H1 (cell line): ENCODE data around the gene ABCA1. TPM values are rescaled to one million over a fixed set of nuclear protein-coding genes. Genes with fewer than 3 reads are reported as not detected.

Source experiments
- HDAC2 ChIP-seq, 2 experiments: fragments of 300-600 bp in 1 of 2; sonication (generic) in 1 of 2; IDR thresholded peaks; 2 replicates each; pipeline ENCODE4 v1.6.1; 2011 to 2012; ENCODE audit warnings: low read depth in 2 of 2, low read length in 2 of 2, mild to moderate bottlenecking in 2 of 2, moderate library complexity in 2 of 2, borderline replicate concordance in 1 of 2, inconsistent platforms in 1 of 2
- JUND ChIP-seq: IDR thresholded peaks from 2 replicates; pipeline ENCODE4 v1.6.1; 2011; ENCODE audit warnings: mild to moderate bottlenecking, improper control_type of control experiment, low read length
- MAX ChIP-seq: IDR thresholded peaks from 2 replicates; pipeline ENCODE4 v1.6.1; 2012; ENCODE audit warnings: inconsistent platforms
- POLR2AphosphoS5 ChIP-seq: IDR thresholded peaks from 2 replicates; pipeline ENCODE4 v1.6.1; 2011; ENCODE audit warnings: low read depth, low read length
- SP2 ChIP-seq: IDR thresholded peaks from 2 replicates; pipeline ENCODE4 v1.6.1; 2012; ENCODE audit warnings: mild to moderate bottlenecking, low read length, inconsistent platforms
- TAF7 ChIP-seq: optimal IDR thresholded peaks from 2 replicates; pipeline ENCODE3; 2011; ENCODE audit warnings: low read depth, mild to moderate bottlenecking, inconsistent platforms, low read length, moderate library complexity, borderline replicate concordance
- YY1 ChIP-seq: IDR thresholded peaks from 2 replicates; pipeline ENCODE4 v1.6.1; 2011; ENCODE audit warnings: low read depth, mild to moderate bottlenecking, low read length
- polyA plus RNA-seq, 7 experiments: library from polyadenylated mRNA; depleted of rRNA in 3 of 7; stranded (reverse) in 5 of 7; unstranded in 2 of 7; fragments of >200 nt in 5 of 7; fragments of 200-250 nt in 2 of 7; gene quantifications; 1 replicate in 5 of 7; 2 replicates in 1 of 7; 4 replicates in 1 of 7; pipeline versions ENCODE4 v1.2.1 to v1.2.3, GENCODE V29; 2011 to 2013; ENCODE audit warnings: missing spikeins in 2 of 7, mixed read lengths in 2 of 7
- total RNA-seq: library from RNA; stranded (reverse); fragmentation: NEBNext Ultra II Directional; extraction: Animal tissue kit (Norgen Biotek cat#: 25700); gene quantifications from 2 replicates; pipeline ENCODE4 v1.2.1, GENCODE V29; 2021

The ABCA1 gene
- total and polyA plus RNA-seq, 2 of the 8 experiments (the other 6 are each of a cell fraction or from before 2014, with no cell fraction given): 6.9 to 7.8 TPM

GRCh38 chr9:104748359-104749031, 179.5 kb downstream of the ABCA1 start (continued):
- no peak for TF ChIP-seq HDAC2 (IDR thresholded peaks at IDR 0.05; ENCODE audit: borderline replicate concordance in 1 of 2, low read depth in 2 of 2, low read length in 2 of 2)
- no peak for TF ChIP-seq TAF7
- TF ChIP-seq MAX: no peak
- TF ChIP-seq JUND: no peak
- TF ChIP-seq POLR2AphosphoS5: no peak
- TF ChIP-seq SP2: no peak
- TF ChIP-seq YY1: no peak
- TF ChIP-seq, all 59 proteins: peak for 0
